Muscle layer of colon (tissue), 2 donors: ENCODE measurements around the gene CELF5.

ENCODE experiments used
- H3K27ac ChIP-seq: one replicate; pipeline ENCODE4 v1.7.0; 2013; ENCODE audit warnings: low read depth, mild to moderate bottlenecking, low read length, moderate library complexity
- H3K27me3 ChIP-seq, 2 donors: one replicate each; pipeline ENCODE4 v1.7.0; 2013; ENCODE audit warnings: low read length in 2 of 2, mild to moderate bottlenecking in 2 of 2; ENCODE audit not compliant: insufficient read depth in 2 of 2, control insufficient read depth in 1 of 2
- H3K36me3 ChIP-seq: one replicate; pipeline ENCODE4 v1.7.0; 2013; ENCODE audit warnings: mild to moderate bottlenecking, low read length; ENCODE audit not compliant: insufficient read depth
- H3K4me1 ChIP-seq: one replicate; pipeline ENCODE4 v1.7.0; 2013; ENCODE audit warnings: mild to moderate bottlenecking, low read length; ENCODE audit not compliant: insufficient read depth
- H3K4me3 ChIP-seq, 2 donors: one replicate each; pipeline ENCODE4 v1.7.0; 2013; ENCODE audit warnings: low read length in 2 of 2, low read depth in 1 of 2, mild to moderate bottlenecking in 1 of 2, moderate library complexity in 1 of 2
- H3K9ac ChIP-seq: one replicate; pipeline ENCODE4 v1.7.0; 2013; ENCODE audit warnings: low read length
- H3K9me3 ChIP-seq: one replicate; pipeline ENCODE4 v1.7.0; 2013; ENCODE audit warnings: mild to moderate bottlenecking, low read length
- donor health status: abdominal sarcoma.
- donor health status: Adenocarcinoma of cecum.

Gene CELF5

GRCh38 chr19:3238066-3238561 lies 13.7 kb downstream of the CELF5 start:
- Histone ChIP-seq H3K36me3 (no peaks in the 10 kb centered on the region), H3K27me3 (no peaks in the 10 kb centered on the region), H3K9me3 (no peaks in the 10 kb centered on the region)

GRCh38 chr19:3239367-3239766 lies 14.9 kb downstream of the CELF5 start:
- Histone ChIP-seq H3K9ac (no peak overlapping the region), H3K27ac (no peak overlapping the region), H3K27me3 (no peaks in the 10 kb centered on the region), H3K4me1 (no peaks in the 10 kb centered on the region), H3K4me3 (no peak overlapping the region), H3K36me3 (no peaks in the 10 kb centered on the region), H3K9me3 (no peaks in the 10 kb centered on the region)

More at GRCh38 chr19:3238066-3238561, 13.7 kb downstream of the CELF5 start:
- Histone ChIP-seq H3K9ac (no peak overlapping the region), H3K4me3 (no peak overlapping the region), H3K4me1 (no peaks in the 10 kb centered on the region), H3K27ac (no peak overlapping the region)

GRCh38 chr19:3243819-3244700 lies 19.6 kb downstream of the CELF5 start:
- H3K9ac ChIP-seq, result no peak overlapping the region
- no peaks in the 10 kb centered on the region for H3K36me3 ChIP-seq
- no peaks in the 10 kb centered on the region for H3K9me3 ChIP-seq
- no peaks in the 10 kb centered on the region for H3K27me3 ChIP-seq
- no peak overlapping the region for H3K4me3 ChIP-seq
- no peak overlapping the region for H3K27ac ChIP-seq
- no peaks in the 10 kb centered on the region for H3K4me1 ChIP-seq

GRCh38 chr19:3245050-3245449 lies 20.6 kb downstream of the CELF5 start:
- H3K4me1 ChIP-seq, result no peaks in the 10 kb centered on the region
- no peak overlapping the region for H3K4me3 ChIP-seq
- no peaks in the 10 kb centered on the region for H3K27me3 ChIP-seq
- no peak overlapping the region for H3K9ac ChIP-seq
- no peak overlapping the region for H3K27ac ChIP-seq
- H3K36me3 ChIP-seq, result no peaks in the 10 kb centered on the region
- no peaks in the 10 kb centered on the region for H3K9me3 ChIP-seq

GRCh38 chr19:3248728-3249326 lies 24.4 kb downstream of the CELF5 start:
- H3K9ac ChIP-seq, result no peak overlapping the region
- H3K4me1 ChIP-seq, result no peaks in the 10 kb centered on the region
- no peaks in the 10 kb centered on the region for H3K36me3 ChIP-seq
- no peak overlapping the region for H3K4me3 ChIP-seq
- no peaks in the 10 kb centered on the region for H3K27me3 ChIP-seq
- H3K9me3 ChIP-seq, result peaks cover 10% of the 10 kb centered on the region
- no peak overlapping the region for H3K27ac ChIP-seq

GRCh38 chr19:3249408-3249807 lies 24.9 kb downstream of the CELF5 start:
- no peaks in the 10 kb centered on the region for H3K36me3 ChIP-seq

GRCh38 chr19:3250675-3251074 lies 26.2 kb downstream of the CELF5 start:
- Histone ChIP-seq H3K4me1 (no peaks in the 10 kb centered on the region), H3K4me3 (no peak overlapping the region), H3K9ac (no peak overlapping the region), H3K27me3 (no peaks in the 10 kb centered on the region), H3K36me3 (no peaks in the 10 kb centered on the region), H3K27ac (no peak overlapping the region), H3K9me3 (peaks cover 10% of the 10 kb centered on the region)

More at GRCh38 chr19:3249408-3249807, 24.9 kb downstream of the CELF5 start:
- H3K4me1 ChIP-seq, result no peaks in the 10 kb centered on the region
- no peaks in the 10 kb centered on the region for H3K27me3 ChIP-seq
- no peak overlapping the region for H3K9ac ChIP-seq
- H3K9me3 ChIP-seq, result peaks cover 10% of the 10 kb centered on the region
- H3K27ac ChIP-seq, result no peak overlapping the region
- no peak overlapping the region for H3K4me3 ChIP-seq

- no peak overlapping the region for H3K4me3 ChIP-seq
- no peak overlapping the region for H3K27ac ChIP-seq
- no peaks in the 10 kb centered on the region for H3K4me1 ChIP-seq
- H3K9ac ChIP-seq, result no peak overlapping the region
- no peaks in the 10 kb centered on the region for H3K36me3 ChIP-seq
- H3K27me3 ChIP-seq, result no peaks in the 10 kb centered on the region
- peaks cover 10% of the 10 kb centered on the region for H3K9me3 ChIP-seq
These were observed 26.8 kb downstream of the CELF5 start for GRCh38 chr19:3251229-3251628.

GRCh38 chr19:3252650-3253049 lies 28.2 kb downstream of the CELF5 start:
- no peak overlapping the region for H3K9ac ChIP-seq
- peaks cover 10% of the 10 kb centered on the region for H3K9me3 ChIP-seq
- H3K27ac ChIP-seq, result no peak overlapping the region
- no peaks in the 10 kb centered on the region for H3K36me3 ChIP-seq
- H3K4me3 ChIP-seq, result no peak overlapping the region
- H3K27me3 ChIP-seq, result no peaks in the 10 kb centered on the region
- H3K4me1 ChIP-seq, result no peaks in the 10 kb centered on the region

GRCh38 chr19:3253270-3253669 lies 28.8 kb downstream of the CELF5 start:
- Histone ChIP-seq H3K9ac (no peak overlapping the region), H3K9me3 (peaks cover 10% of the 10 kb centered on the region), H3K27me3 (no peaks in the 10 kb centered on the region), H3K36me3 (no peaks in the 10 kb centered on the region), H3K4me1 (no peaks in the 10 kb centered on the region), H3K27ac (no peak overlapping the region), H3K4me3 (no peak overlapping the region)

- Histone ChIP-seq H3K9me3 (peaks cover 10% of the 10 kb centered on the region), H3K4me1 (no peaks in the 10 kb centered on the region), H3K27me3 (no peaks in the 10 kb centered on the region), H3K27ac (no peak overlapping the region), H3K4me3 (no peak overlapping the region), H3K9ac (no peak overlapping the region), H3K36me3 (no peaks in the 10 kb centered on the region)
These were observed 30.1 kb downstream of the CELF5 start for GRCh38 chr19:3254520-3254919.
